GM12878 (cell line): ENCODE data around the gene FOXP1. TPM values are rescaled to one million over a fixed set of nuclear protein-coding genes. Genes with fewer than 3 reads are reported as not detected.

Experiments used
- ATAC-seq: fragments of 200-7000 bp; cut with Tn5 transposase; 3 replicates; pipeline ENCODE4 v1.9.1; 2020; ENCODE audit warnings: mild to moderate bottlenecking, moderate library complexity
- BruUV-seq: library from RNA; stranded (reverse); fragments of 400-500 nt; replicated peaks from 2 replicates; lab custom pipeline; 2021; lab: Mats Ljungman, UMichigan
- CTCF ChIA-PET: fragments of 300-600 bp; sonication (Branson Sonifier 250); formaldehyde crosslinking; extraction: SDS; loops from one replicate; lab custom pipeline; 2021; ENCODE audit warnings: inconsistent platforms; lab: Yijun Ruan, JAX
- POLR2A ChIA-PET: fragments of 350-600 bp; formaldehyde crosslinking; extraction: SDS; loops from one replicate; lab custom pipeline; 2021; ENCODE audit warnings: inconsistent platforms; lab: Charles Lee
- RAD21 ChIA-PET: fragments of 300-600 bp; sonication (Branson Sonifier 250); formaldehyde crosslinking; loops from one replicate; lab custom pipeline; 2023; ENCODE audit warnings: antibody characterized with exemption; ENCODE audit not compliant: unreplicated experiment; lab: Charles Lee
- SMC1A ChIA-PET: fragments of 300-600 bp; sonication (Branson Sonifier 250); formaldehyde crosslinking; loops from one replicate; lab custom pipeline; 2023; ENCODE audit not compliant: unreplicated experiment, uncharacterized antibody; lab: Charles Lee
- DNase-seq: peaks from one replicate; pipeline ENCODE4 v3.0.0-alpha.2; 2011; ENCODE audit warnings: low read depth, low spot score
- FAIRE-seq: peaks from 3 replicates; lab custom pipeline; 2011; peaks lifted over from hg19 to GRCh38; lab: Jason Lieb, UNC
- H2AFZ ChIP-seq: 2 replicates; pipeline ENCODE4 v1.6.0; 2011; ENCODE audit warnings: low read depth, low read length, control low read depth; ENCODE audit not compliant: control insufficient read depth
- H3K27ac ChIP-seq: 2 replicates; pipeline ENCODE4 v1.5.1; 2011; ENCODE audit warnings: control low read depth; ENCODE audit not compliant: control insufficient read depth, insufficient read depth
- H3K27me3 ChIP-seq, 2 experiments: replicated peaks in 1 of 2; 2 replicates each; pipeline versions ENCODE4 v1.6.0 to v1.6.1; 2011; ENCODE audit warnings: low read length in 1 of 2; ENCODE audit not compliant: control insufficient read depth in 2 of 2, insufficient read depth in 2 of 2
- H3K36me3 ChIP-seq, 2 experiments: 2 replicates each; pipeline ENCODE4 v1.5.1; 2011; ENCODE audit warnings: low read length in 1 of 2; ENCODE audit not compliant: control insufficient read depth in 2 of 2, insufficient read depth in 2 of 2
- H3K4me1 ChIP-seq: 2 replicates; pipeline ENCODE4 v1.6.1; 2011; ENCODE audit warnings: mild to moderate bottlenecking, low read length, moderate library complexity, mixed read lengths; ENCODE audit not compliant: control insufficient read depth, insufficient read depth
- H3K4me2 ChIP-seq: 2 replicates; pipeline ENCODE4 v1.6.0; 2011; ENCODE audit warnings: control low read depth; ENCODE audit not compliant: control insufficient read depth, insufficient read depth
- H3K4me3 ChIP-seq: fragments of 200-600 bp; sonication (generic); 2 replicates; pipeline ENCODE4 v1.5.1; 2016
- H3K79me2 ChIP-seq: 2 replicates; pipeline ENCODE4 v1.6.0; 2011; ENCODE audit warnings: low read length; ENCODE audit not compliant: control insufficient read depth, insufficient read depth
- H3K9ac ChIP-seq: 2 replicates; pipeline ENCODE4 v1.8.0; 2011; ENCODE audit warnings: low read length, control low read depth, mixed read lengths; ENCODE audit not compliant: control insufficient read depth, insufficient read depth
- H3K9me3 ChIP-seq: replicated peaks from 3 replicates; pipeline ENCODE4 v1.5.1; 2011; ENCODE audit warnings: mild to moderate bottlenecking, low read length; ENCODE audit not compliant: control insufficient read depth, insufficient read depth
- H4K20me1 ChIP-seq: 2 replicates; pipeline ENCODE4 v1.6.0; 2011; ENCODE audit not compliant: control insufficient read depth, insufficient read depth
- CEBPB ChIP-seq, 2 experiments: fragments of 150-350 bp in 1 of 2; IDR thresholded peaks; 2 replicates each; pipeline ENCODE4 v1.6.1; 2012 to 2014; ENCODE audit warnings: low read depth in 2 of 2, low read length in 2 of 2, borderline replicate concordance in 1 of 2, inconsistent platforms in 1 of 2
- E2F8 ChIP-seq: fragments of 450-650 bp; IDR thresholded peaks from 2 replicates; pipeline ENCODE4 v1.6.1; 2018; ENCODE audit warnings: mild to moderate bottlenecking, low read depth, moderate library complexity; ENCODE audit not compliant: partially characterized antibody
- FOXK2 ChIP-seq: fragments of 450-650 bp; IDR thresholded peaks from 2 replicates; pipeline ENCODE4 v1.6.1; 2017; ENCODE audit warnings: mild to moderate bottlenecking, moderate library complexity
- FOXM1 ChIP-seq: IDR thresholded peaks from 2 replicates; pipeline ENCODE4 v1.6.1; 2012; ENCODE audit warnings: low read depth, mild to moderate bottlenecking, inconsistent platforms, low read length, moderate library complexity
- NFYB ChIP-seq: IDR thresholded peaks from 2 replicates; pipeline ENCODE4 v1.6.1; 2011; ENCODE audit warnings: low read depth, mild to moderate bottlenecking, low read length, improper control_type of control experiment, moderate library complexity; ENCODE audit not compliant: insufficient read depth
- NR2F1 ChIP-seq: fragments of 450-650 bp; conservative IDR thresholded peaks from 2 replicates; pipeline ENCODE4 v1.6.1; 2017; ENCODE audit warnings: mild to moderate bottlenecking
- SIX5 ChIP-seq: IDR thresholded peaks from 2 replicates; pipeline ENCODE4 v1.6.1; 2011; ENCODE audit warnings: mild to moderate bottlenecking, low read depth, low read length, moderate library complexity; ENCODE audit not compliant: severe bottlenecking
- WGBS: methylation state at CpG from one replicate; pipeline ENCODE4 v1.1.6; 2016; ENCODE audit warnings: low lambda C conversion rate; ENCODE audit not compliant: insufficient replicate concordance, insufficient coverage; ENCODE audit errors: missing lambda C conversion rate; 5-methylcytosine and 5-hydroxymethylcytosine counted together
- in situ Hi-C: fragments of 300-500 bp; cut with MboI; formaldehyde crosslinking; loops from 9 replicates; pipeline ENCODE4 v1.14.3; 2018; ENCODE audit warnings: mixed read lengths
- intact Hi-C: fragments of 100-400 bp; cut with micrococcal nuclease; formaldehyde crosslinking; loops from one replicate; pipeline ENCODE4 v1.14.2; 2022; ENCODE audit not compliant: unreplicated experiment
- polyA plus RNA-seq, 11 experiments: library from polyadenylated mRNA; depleted of rRNA in 4 of 11; unstranded in 6 of 11; stranded (reverse) in 5 of 11; fragments of >200 nt; fragmentation: Nextera tagmentation in 4 of 11; fragmentation: Illumina TruSeq in 1 of 11; extraction: Ambion mirVana in 4 of 11; extraction: Trizol in 1 of 11; gene quantifications; 1 replicate in 1 of 11; 2 replicates in 10 of 11; pipeline versions ENCODE4 v1.2.1 to v1.2.3, GENCODE V29; 2011 to 2016; ENCODE audit warnings: inconsistent platforms in 2 of 11, missing spikeins in 2 of 11, low read depth in 1 of 11
- total RNA-seq, 4 experiments: library from RNA; depleted of rRNA in 3 of 4; stranded (reverse); fragments of >200 nt in 3 of 4; fragmentation: Illumina TruSeq in 1 of 4; extraction: Trizol in 1 of 4; gene quantifications; 2 replicates each; pipeline versions ENCODE4 v1.2.1 to v1.2.3, GENCODE V29; 2013 to 2021
- TF ChIP-seq, protein P1 (sequence below): IDR thresholded peaks from 2 replicates; pipeline ENCODE4 v1.6.1; 2011; ENCODE audit warnings: borderline replicate concordance, low read depth, mild to moderate bottlenecking, moderate library complexity, low read length; ENCODE audit not compliant: insufficient read depth, poor library complexity, severe bottlenecking

Gene FOXP1
- total and polyA plus RNA-seq, 10 of the 15 experiments (the other 5 are each of a cell fraction or from before 2014, with no cell fraction given) = 0.05 to 1.6 (median 0.20) TPM; not detected in 1

DNA sequence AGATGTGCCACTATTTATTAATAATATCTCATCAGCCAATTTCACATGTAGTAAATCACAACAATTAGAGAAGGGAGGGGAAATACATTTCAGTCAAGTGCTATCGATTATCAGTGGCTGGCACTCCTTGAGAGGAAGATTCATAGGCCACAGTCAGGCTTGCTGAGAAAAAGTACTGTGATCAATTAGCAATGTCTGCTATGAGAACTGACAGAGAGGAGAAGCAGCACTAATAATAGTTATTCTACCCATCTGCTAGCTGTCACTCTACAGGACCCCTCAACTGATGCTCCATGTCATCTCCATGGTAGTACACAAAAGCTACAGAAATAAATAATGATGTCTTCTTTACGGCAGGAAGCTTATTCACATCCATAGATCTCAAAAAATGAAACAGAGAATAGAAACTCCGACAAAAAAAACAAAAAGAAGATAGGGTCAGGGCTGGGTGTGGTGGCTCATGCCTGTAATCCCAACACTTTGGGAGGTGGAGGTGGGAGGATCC is 351.3 kb downstream of the FOXP1 start:
- no peak overlapping the region for H2AFZ ChIP-seq
- BruUV-seq = no TSS peak
- intact Hi-C loops = no loop called here
- no peaks in the 10 kb centered on the region for H4K20me1 ChIP-seq
- ChIA-PET POLR2A (no interaction called here), CTCF (interaction anchor here (0.6 to 1.6 kb wide), 2 partner anchors 83 to 164 kb away, joined by 3 to 4 read pairs; no protein-coding TSS in a partner anchor), RAD21 (no interaction called here), SMC1A (no interaction called here)
- peaks cover under 1% of the 10 kb centered on the region for H3K4me1 ChIP-seq
- no peak for DNase-seq
- H3K27me3 ChIP-seq = peaks cover 0 to 7% of the 10 kb centered on the region in 2 experiments; a peak in 2 of 4 replicates
- no peak overlapping the region for H3K27ac ChIP-seq
- no peak overlapping the region for H3K4me3 ChIP-seq
- H3K4me2 ChIP-seq = no peak overlapping the region
- WGBS = 27% methylated on average over 3 of the region's 3 CpGs
- no peak for FAIRE-seq
- TF ChIP-seq NR2F1 = no peak
- TF ChIP-seq CEBPB (IDR thresholded peaks at IDR 0.05; ENCODE audit: borderline replicate concordance in 1 of 2, low read depth in 2 of 2, low read length in 2 of 2) = no peak
- no peak for TF ChIP-seq SIX5
- no peak for TF ChIP-seq E2F8
- no peak for TF ChIP-seq FOXM1
- TF ChIP-seq, protein P1, sequence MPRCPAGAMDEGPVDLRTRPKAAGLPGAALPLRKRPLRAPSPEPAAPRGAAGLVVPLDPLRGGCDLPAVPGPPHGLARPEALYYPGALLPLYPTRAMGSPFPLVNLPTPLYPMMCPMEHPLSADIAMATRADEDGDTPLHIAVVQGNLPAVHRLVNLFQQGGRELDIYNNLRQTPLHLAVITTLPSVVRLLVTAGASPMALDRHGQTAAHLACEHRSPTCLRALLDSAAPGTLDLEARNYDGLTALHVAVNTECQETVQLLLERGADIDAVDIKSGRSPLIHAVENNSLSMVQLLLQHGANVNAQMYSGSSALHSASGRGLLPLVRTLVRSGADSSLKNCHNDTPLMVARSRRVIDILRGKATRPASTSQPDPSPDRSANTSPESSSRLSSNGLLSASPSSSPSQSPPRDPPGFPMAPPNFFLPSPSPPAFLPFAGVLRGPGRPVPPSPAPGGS = no peak
- TF ChIP-seq NFYB = no peak
- no peak for TF ChIP-seq FOXK2
- no peak overlapping the region for H3K9ac ChIP-seq
- no peaks in the 10 kb centered on the region for H3K36me3 ChIP-seq
- H3K79me2 ChIP-seq = no peaks in the 10 kb centered on the region
- H3K9me3 ChIP-seq = no peaks in the 10 kb centered on the region
- ATAC-seq = no peak
- in situ Hi-C loops = no loop called here
